ENCODE results near the gene ZNF532.
"Not testable (repeated sequence)": the region's sequence is repeated elsewhere in the genome, so short reads cannot be mapped to it uniquely, and the experiment has no call there.

DNA sequence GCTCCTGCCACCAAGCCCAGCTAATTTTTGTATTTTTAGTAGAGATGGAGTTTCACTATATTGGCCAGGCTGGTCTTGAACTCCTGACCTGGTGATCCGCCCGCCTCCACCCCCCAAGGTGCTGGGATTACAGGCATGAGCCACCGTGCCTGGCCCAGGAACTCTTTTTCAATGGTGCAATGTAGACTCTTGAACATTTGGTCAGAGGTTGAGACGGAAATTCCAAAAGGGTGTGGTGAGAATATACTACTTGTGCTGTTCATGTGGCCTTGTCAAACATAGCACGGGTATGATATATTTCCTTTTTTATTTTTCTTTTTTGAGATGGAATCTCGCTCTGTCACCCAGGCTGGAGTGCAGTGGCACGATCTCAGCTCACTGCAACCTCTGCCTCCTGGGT lies 9.2 kb upstream of the ZNF532 start:
- not testable (repeated sequence) for TF ChIP-seq MYC (IDR thresholded peaks at IDR 0.05; ENCODE audit: low read depth, low read length)
- TF ChIP-seq, protein P1, sequence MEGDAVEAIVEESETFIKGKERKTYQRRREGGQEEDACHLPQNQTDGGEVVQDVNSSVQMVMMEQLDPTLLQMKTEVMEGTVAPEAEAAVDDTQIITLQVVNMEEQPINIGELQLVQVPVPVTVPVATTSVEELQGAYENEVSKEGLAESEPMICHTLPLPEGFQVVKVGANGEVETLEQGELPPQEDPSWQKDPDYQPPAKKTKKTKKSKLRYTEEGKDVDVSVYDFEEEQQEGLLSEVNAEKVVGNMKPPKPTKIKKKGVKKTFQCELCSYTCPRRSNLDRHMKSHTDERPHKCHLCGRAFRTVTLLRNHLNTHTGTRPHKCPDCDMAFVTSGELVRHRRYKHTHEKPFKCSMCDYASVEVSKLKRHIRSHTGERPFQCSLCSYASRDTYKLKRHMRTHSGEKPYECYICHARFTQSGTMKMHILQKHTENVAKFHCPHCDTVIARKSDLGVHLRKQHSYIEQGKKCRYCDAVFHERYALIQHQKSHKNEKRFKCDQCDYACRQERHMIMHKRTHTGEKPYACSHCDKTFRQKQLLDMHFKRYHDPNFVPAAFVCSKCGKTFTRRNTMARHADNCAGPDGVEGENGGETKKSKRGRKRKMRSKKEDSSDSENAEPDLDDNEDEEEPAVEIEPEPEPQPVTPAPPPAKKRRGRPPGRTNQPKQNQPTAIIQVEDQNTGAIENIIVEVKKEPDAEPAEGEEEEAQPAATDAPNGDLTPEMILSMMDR (IDR thresholded peaks at IDR 0.05; ENCODE audit: low read depth, low read length) = not testable (repeated sequence)
